GM15510 (cell line): ENCODE measurements around the gene DNAH2.

ENCODE experiments used
- POLR2A ChIP-seq: IDR thresholded peaks from 3 replicates; pipeline ENCODE4 v1.6.1; 2011; ENCODE audit warnings: borderline replicate concordance; ENCODE audit not compliant: insufficient read length; ENCODE audit errors: extremely low read depth

The DNAH2 gene

GRCh38 chr17:7695586-7695985 is 22.0 kb upstream of the DNAH2 start:
- TF ChIP-seq POLR2A: no peak

GRCh38 chr17:7697828-7698588 is 19.5 kb upstream of the DNAH2 start:
- TF ChIP-seq POLR2A: no peak

- no peak for TF ChIP-seq POLR2A
These were observed 17.0 kb upstream of the DNAH2 start for GRCh38 chr17:7700510-7700909.

- TF ChIP-seq POLR2A: no peak
These were observed 15.9 kb upstream of the DNAH2 start for GRCh38 chr17:7701681-7702080.

- no peak for TF ChIP-seq POLR2A
These were observed 14.8 kb upstream of the DNAH2 start for GRCh38 chr17:7702776-7703175.

- TF ChIP-seq POLR2A: no peak
These were observed 13.7 kb upstream of the DNAH2 start for GRCh38 chr17:7703584-7704479.

GRCh38 chr17:7704601-7705268 is 12.8 kb upstream of the DNAH2 start, which contains the start of gene EFNB3:
TSS of gene EFNB3 (plus strand) at chr17:7705202. CDS start at chr17:7705599, 397 bp downstream.
- no peak for TF ChIP-seq POLR2A

- TF ChIP-seq POLR2A: no peak
These were observed 12.0 kb upstream of the DNAH2 start for GRCh38 chr17:7705269-7706255.

GRCh38 chr17:7706631-7707354 is 10.8 kb upstream of the DNAH2 start:
- no peak for TF ChIP-seq POLR2A

GRCh38 chr17:7707446-7707845 is 10.1 kb upstream of the DNAH2 start:
- TF ChIP-seq POLR2A: no peak

GRCh38 chr17:7707858-7708750 is 9.4 kb upstream of the DNAH2 start:
- no peak for TF ChIP-seq POLR2A

- no peak for TF ChIP-seq POLR2A
These were observed 8.5 kb upstream of the DNAH2 start for GRCh38 chr17:7709031-7709430.
